Uterus (tissue), 4 donors: ENCODE data around the gene FRK. TPM values are rescaled to one million over a fixed set of nuclear protein-coding genes. Genes with fewer than 3 reads are reported as not detected.
"Not testable (repeated sequence)": the region's sequence is repeated elsewhere in the genome, so short reads cannot be mapped to it uniquely, and the experiment has no call there.

Source experiments
- DNase-seq, 2 donors: peaks; one replicate each; pipeline ENCODE4 v3.0.0-alpha.2; 2019 to 2020
- H3K27ac ChIP-seq, 2 donors: fragments of 200-600 bp; sonication (generic); 1 replicate in 1 of 2; 2 replicates in 1 of 2; pipeline ENCODE4 v1.5.1; 2016 to 2018
- H3K27me3 ChIP-seq, 2 donors: fragments of 200-600 bp; sonication (generic); one replicate each; pipeline ENCODE4 v1.5.1; 2018 to 2019; ENCODE audit warnings: control low read depth in 1 of 2
- H3K36me3 ChIP-seq, 2 donors: fragments of 200-600 bp; sonication (generic); one replicate each; pipeline ENCODE4 v1.5.1; 2019; ENCODE audit warnings: control low read depth in 1 of 2
- H3K4me1 ChIP-seq, 2 donors: fragments of 200-600 bp; sonication (generic); one replicate each; pipeline ENCODE4 v1.5.1; 2018 to 2019; ENCODE audit warnings: control low read depth in 1 of 2
- H3K4me3 ChIP-seq, 2 donors: fragments of 200-600 bp; sonication (generic); 1 replicate in 1 of 2; 2 replicates in 1 of 2; pipeline ENCODE4 v1.5.1; 2018 to 2019; ENCODE audit warnings: mild to moderate bottlenecking in 1 of 2
- H3K9me3 ChIP-seq, 2 donors: fragments of 200-600 bp; sonication (generic); one replicate each; pipeline ENCODE4 v1.5.1; 2019; ENCODE audit warnings: control low read depth in 1 of 2
- CTCF ChIP-seq, 4 experiments: fragments of 200-600 bp in 2 of 4; fragments of 450-650 bp in 2 of 4; sonication (generic) in 2 of 4; IDR thresholded peaks; one replicate each; pipeline ENCODE4 v1.5.1; 2016 to 2019; ENCODE audit warnings: antibody characterized with exemption in 4 of 4, mild to moderate bottlenecking in 2 of 4, moderate library complexity in 1 of 4
- POLR2A ChIP-seq, 2 donors: fragments of 450-650 bp; IDR thresholded peaks; one replicate each; pipeline ENCODE4 v1.6.1; 2016; ENCODE audit warnings: antibody characterized with exemption in 2 of 2, mild to moderate bottlenecking in 1 of 2, moderate library complexity in 1 of 2
- intact Hi-C: fragments of 100-400 bp; cut with DNase I; formaldehyde crosslinking; loops from one replicate; pipeline ENCODE4 v1.15.1; 2023; ENCODE audit warnings: low total_unique reads
- total RNA-seq, 4 donors: library from RNA; depleted of rRNA in 3 of 4; stranded (reverse); fragments of >200 nt in 3 of 4; gene quantifications; one replicate each; pipeline versions ENCODE4 v1.1.0 to v1.2.4, GENCODE V29; 2014 to 2023
- donor health status: DM: yes; HTN: yes; CAD: no.

FRK gene
- total RNA-seq, 4 donors from 2014 or later = 1.8 to 8.2 (median 2.3) TPM

GRCh38 chr6:116096979-116097816 lies 36.5 kb upstream of the FRK start:
- H3K27ac ChIP-seq = no peak overlapping the region
- H3K27me3 ChIP-seq = no peaks in the 10 kb centered on the region
- TF ChIP-seq POLR2A (IDR thresholded peaks at IDR 0.05) (no peak), CTCF (IDR thresholded peaks at IDR 0.05) (peak; percentile 22 to 31 (median 26))
- intact Hi-C loops = no loop called here
- H3K36me3 ChIP-seq = no peaks in the 10 kb centered on the region
- no peak for DNase-seq
- H3K9me3 ChIP-seq = no peaks in the 10 kb centered on the region
- H3K4me1 ChIP-seq = no peaks in the 10 kb centered on the region
- H3K4me3 ChIP-seq = no peak overlapping the region

- DNase-seq, intact Hi-C loops, H3K9me3 ChIP-seq, H3K4me3 ChIP-seq, H3K4me1 ChIP-seq, H3K27ac ChIP-seq, H3K36me3 ChIP-seq, H3K27me3 ChIP-seq: not testable (repeated sequence)
Measured at GRCh38 chr6:116096048-116096759, 35.5 kb upstream of the FRK start.

GRCh38 chr6:116094041-116094440 lies 33.4 kb upstream of the FRK start:
- TF ChIP-seq CTCF (IDR thresholded peaks at IDR 0.05) (no peak), POLR2A (IDR thresholded peaks at IDR 0.05) (no peak)
- no peaks in the 10 kb centered on the region for H3K4me1 ChIP-seq
- no peak for DNase-seq
- H3K9me3 ChIP-seq = no peaks in the 10 kb centered on the region
- H3K36me3 ChIP-seq = no peaks in the 10 kb centered on the region
- H3K27me3 ChIP-seq = no peaks in the 10 kb centered on the region
- H3K27ac ChIP-seq = no peak overlapping the region
- intact Hi-C loops = no loop called here
- no peak overlapping the region for H3K4me3 ChIP-seq

GRCh38 chr6:116090251-116090650 lies 29.6 kb upstream of the FRK start:
- H3K9me3 ChIP-seq = no peaks in the 10 kb centered on the region
- TF ChIP-seq POLR2A (IDR thresholded peaks at IDR 0.05) (no peak), CTCF (IDR thresholded peaks at IDR 0.05) (no peak)
- intact Hi-C loops = no loop called here
- no peaks in the 10 kb centered on the region for H3K36me3 ChIP-seq
- no peak overlapping the region for H3K27ac ChIP-seq
- H3K4me3 ChIP-seq = no peak overlapping the region
- H3K4me1 ChIP-seq = no peaks in the 10 kb centered on the region
- no peaks in the 10 kb centered on the region for H3K27me3 ChIP-seq
- no peak for DNase-seq

- Histone ChIP-seq H3K4me3 (no peak overlapping the region), H3K9me3 (no peaks in the 10 kb centered on the region), H3K27ac (no peak overlapping the region), H3K36me3 (no peaks in the 10 kb centered on the region), H3K4me1 (no peaks in the 10 kb centered on the region), H3K27me3 (no peaks in the 10 kb centered on the region)
- DNase-seq = no peak
- intact Hi-C loops = no loop called here
- TF ChIP-seq POLR2A (IDR thresholded peaks at IDR 0.05) = no peak
Measured at GRCh38 chr6:116088946-116089345, 28.3 kb upstream of the FRK start.

- no peaks in the 10 kb centered on the region for H3K4me1 ChIP-seq
- TF ChIP-seq CTCF (IDR thresholded peaks at IDR 0.05) (no peak), POLR2A (IDR thresholded peaks at IDR 0.05) (no peak)
- no peak for DNase-seq
- H3K9me3 ChIP-seq = no peaks in the 10 kb centered on the region
- H3K27ac ChIP-seq = no peak overlapping the region
- intact Hi-C loops = no loop called here
- no peaks in the 10 kb centered on the region for H3K27me3 ChIP-seq
- no peak overlapping the region for H3K4me3 ChIP-seq
- no peaks in the 10 kb centered on the region for H3K36me3 ChIP-seq
Measured at GRCh38 chr6:116087437-116088027, 26.8 kb upstream of the FRK start.
